ENCODE measurements around the gene RUBCNL.

The RUBCNL gene

GRCh38 chr13:46340631-46341111 lies 46.4 kb downstream of the RUBCNL start:
- DNase-seq (ENCODE audit: insufficient read length, low spot score) (no peak), FAIRE-seq (no peak)
- TF ChIP-seq CTCF (IDR thresholded peaks at IDR 0.05; ENCODE audit: insufficient read depth, missing control alignments): no peak

DNA sequence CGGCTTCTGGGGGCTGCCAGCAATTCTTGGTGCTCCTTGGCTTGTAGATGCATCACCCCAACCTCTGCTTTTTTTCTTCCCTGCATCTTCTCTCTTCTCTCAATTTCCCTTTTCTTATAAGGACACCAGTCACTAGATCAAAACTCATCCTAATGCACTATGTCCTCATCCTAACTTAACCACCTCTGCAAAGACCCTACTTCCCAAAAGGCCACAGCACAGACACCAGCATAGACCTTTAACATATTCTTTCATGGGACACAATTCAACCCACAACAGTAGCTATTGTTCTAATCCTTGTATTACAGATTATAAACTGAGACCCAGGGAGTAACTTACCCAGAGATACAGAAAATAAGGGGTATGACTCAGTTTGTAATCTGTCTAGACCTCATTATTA lies 47.0 kb downstream of the RUBCNL start:
- no peak for FAIRE-seq
- no peak for TF ChIP-seq CTCF (IDR thresholded peaks at IDR 0.05; ENCODE audit: insufficient read depth, missing control alignments)
- DNase-seq (ENCODE audit: insufficient read length, low spot score): no peak

DNA sequence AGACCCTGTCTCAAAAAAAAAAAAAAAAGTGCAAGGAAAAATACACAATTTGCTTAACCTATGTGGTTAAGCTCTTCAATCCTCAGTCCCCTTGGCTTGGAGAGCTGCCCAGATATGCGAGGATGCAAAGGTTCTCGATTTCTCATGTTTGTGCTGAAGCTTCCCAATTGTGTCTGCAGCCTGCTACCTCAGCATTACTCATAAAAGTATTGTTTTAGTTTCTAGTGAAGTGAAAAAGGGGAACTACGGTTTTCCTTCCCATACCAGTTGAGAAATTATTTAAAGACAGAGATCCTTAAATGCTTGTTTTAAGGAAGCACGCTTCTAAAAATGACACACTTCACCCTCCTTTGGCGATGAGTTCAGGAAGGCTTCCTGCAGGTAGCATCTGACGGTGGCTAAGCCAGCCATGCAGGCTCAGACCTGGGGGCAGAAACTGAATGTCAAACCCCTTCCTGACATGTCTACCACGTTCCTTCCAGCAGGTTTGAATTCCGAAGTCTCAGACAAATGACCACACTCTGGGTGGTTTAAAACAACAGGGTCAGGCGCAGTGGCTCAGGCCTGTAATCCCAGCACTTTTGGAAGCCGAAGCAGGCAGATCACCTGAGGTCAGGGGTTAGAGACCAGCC lies 47.9 kb downstream of the RUBCNL start:
- DNase-seq (ENCODE audit: insufficient read length, low spot score) (no peak), FAIRE-seq (no peak)
- TF ChIP-seq CTCF (IDR thresholded peaks at IDR 0.05; ENCODE audit: insufficient read depth, missing control alignments): no peak

- DNase-seq (ENCODE audit: insufficient read length, low spot score): no peak
- TF ChIP-seq CTCF (IDR thresholded peaks at IDR 0.05; ENCODE audit: insufficient read depth, missing control alignments): no peak
- no peak for FAIRE-seq
These were observed 49.4 kb downstream of the RUBCNL start for GRCh38 chr13:46337700-46338099.

- DNase-seq (ENCODE audit: insufficient read length, low spot score) (no peak), FAIRE-seq (no peak)
- no peak for TF ChIP-seq CTCF (IDR thresholded peaks at IDR 0.05; ENCODE audit: insufficient read depth, missing control alignments)
These were observed 52.8 kb downstream of the RUBCNL start for GRCh38 chr13:46334035-46334822.

DNA sequence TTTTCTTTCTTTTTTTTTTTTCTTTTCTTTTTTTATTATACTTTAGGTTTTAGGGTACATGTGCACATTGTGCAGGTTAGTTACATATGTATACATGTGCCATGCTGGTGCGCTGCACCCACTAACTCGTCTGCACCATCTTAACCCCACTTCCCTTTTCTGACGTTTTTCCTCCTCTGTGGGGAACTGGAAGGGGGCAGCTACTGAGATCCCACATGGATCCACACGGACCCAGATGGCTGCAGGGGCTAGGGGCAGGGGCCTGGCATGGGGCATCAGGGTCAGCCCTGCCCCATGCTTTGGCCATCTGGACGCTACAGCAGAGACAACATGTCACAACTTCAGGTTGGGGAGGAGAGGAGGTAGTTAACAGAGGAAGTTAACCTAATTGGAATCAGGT lies 54.3 kb downstream of the RUBCNL start:
- DNase-seq (ENCODE audit: insufficient read length, low spot score): no peak
- no peak for TF ChIP-seq CTCF (IDR thresholded peaks at IDR 0.05; ENCODE audit: insufficient read depth, missing control alignments)
- no peak for FAIRE-seq

GRCh38 chr13:46329624-46330023 lies 57.4 kb downstream of the RUBCNL start:
- no peak for FAIRE-seq
- TF ChIP-seq CTCF (IDR thresholded peaks at IDR 0.05; ENCODE audit: insufficient read depth, missing control alignments): no peak

More at GRCh38 chr13:46329624-46330023, 57.4 kb downstream of the RUBCNL start:
- no peak for DNase-seq (ENCODE audit: insufficient read length, low spot score)

All from D721Med (cell line).